H1 (cell line): ENCODE data around the gene HDC. TPM values are rescaled to one million over a fixed set of nuclear protein-coding genes. Genes with fewer than 3 reads are reported as not detected.

Source experiments
- CTCF ChIA-PET: fragments of 300-600 bp; sonication (Branson Sonifier 250); formaldehyde crosslinking; loops from one replicate; lab custom pipeline; 2021; ENCODE audit not compliant: partially characterized antibody; lab: Charles Lee
- POLR2A ChIA-PET: fragments of 300-600 bp; sonication (Branson Sonifier 250); formaldehyde crosslinking; loops from one replicate; lab custom pipeline; 2021; ENCODE audit warnings: inconsistent platforms; ENCODE audit not compliant: partially characterized antibody; lab: Charles Lee
- DNase-seq, 2 experiments: peaks; one replicate each; pipeline versions ENCODE4 v3.0.0 to v3.0.0-alpha.2; 2010 to 2022; ENCODE audit warnings: low spot score in 2 of 2, low read depth in 1 of 2, mixed read lengths in 1 of 2
- FAIRE-seq: peaks from 2 replicates; lab custom pipeline; 2011; peaks lifted over from hg19 to GRCh38; lab: Jason Lieb, UNC
- H2AFZ ChIP-seq: 2 replicates; pipeline ENCODE4 v1.8.1; 2012; ENCODE audit warnings: low read length, inconsistent platforms
- H2AK5ac ChIP-seq: 2 replicates; pipeline ENCODE4 v1.6.1; 2013; ENCODE audit warnings: low read depth, low read length
- H2BK120ac ChIP-seq: replicated peaks from 2 replicates; pipeline ENCODE3; 2013; ENCODE audit warnings: low read depth, low read length, inconsistent platforms
- H2BK12ac ChIP-seq: 2 replicates; pipeline ENCODE4 v1.6.1; 2013; ENCODE audit warnings: low read depth, low read length
- H2BK15ac ChIP-seq: 2 replicates; pipeline ENCODE4 v1.6.1; 2013; ENCODE audit warnings: low read length
- H2BK20ac ChIP-seq: 2 replicates; pipeline ENCODE4 v1.6.1; 2013; ENCODE audit warnings: low read length
- H2BK5ac ChIP-seq: 2 replicates; pipeline ENCODE4 v1.6.1; 2013; ENCODE audit warnings: low read depth, low read length
- H3K14ac ChIP-seq: 2 replicates; pipeline ENCODE4 v1.6.1; 2013; ENCODE audit warnings: inconsistent platforms; ENCODE audit not compliant: insufficient read length
- H3K18ac ChIP-seq: 2 replicates; pipeline ENCODE4 v1.6.1; 2013; ENCODE audit warnings: low read length; ENCODE audit errors: extremely low read depth
- H3K23ac ChIP-seq: 2 replicates; pipeline ENCODE4 v1.6.1; 2013; ENCODE audit warnings: inconsistent platforms; ENCODE audit not compliant: insufficient read length
- H3K23me2 ChIP-seq: 2 replicates; pipeline ENCODE4 v1.6.1; 2013; ENCODE audit warnings: low read depth, low read length
- H3K27ac ChIP-seq: 2 replicates; pipeline ENCODE4 v1.6.1; 2011; ENCODE audit warnings: low read depth, low read length, inconsistent platforms
- H3K27me3 ChIP-seq, 4 experiments: replicated peaks in 1 of 4; 1 replicate in 1 of 4; 2 replicates in 3 of 4; pipeline versions ENCODE4 v1.6.1 to v1.8.1; 2011 to 2013; ENCODE audit warnings: low read length in 3 of 4, mild to moderate bottlenecking in 3 of 4, inconsistent platforms in 2 of 4, mixed read lengths in 2 of 4, moderate library complexity in 1 of 4; ENCODE audit not compliant: control insufficient read depth in 3 of 4, insufficient read depth in 3 of 4; ENCODE audit errors: extremely low read depth in 1 of 4
- H3K36me3 ChIP-seq, 4 experiments: 2 replicates each; pipeline versions ENCODE4 v1.6.1 to v1.8.1; 2011 to 2013; ENCODE audit warnings: mild to moderate bottlenecking in 4 of 4, low read length in 3 of 4, moderate library complexity in 2 of 4, control low read depth in 1 of 4, inconsistent platforms in 1 of 4; ENCODE audit not compliant: insufficient read depth in 4 of 4, control insufficient read depth in 2 of 4
- H3K4ac ChIP-seq: replicated peaks from 2 replicates; pipeline ENCODE3; 2013; ENCODE audit warnings: low read length, low read depth, mixed read lengths, inconsistent platforms; ENCODE audit not compliant: insufficient read length
- H3K4me1 ChIP-seq, 4 experiments: replicated peaks in 1 of 4; 1 replicate in 1 of 4; 2 replicates in 3 of 4; pipeline versions ENCODE4 v1.6.1 to v1.8.1; 2011 to 2013; ENCODE audit warnings: low read length in 3 of 4, inconsistent platforms in 2 of 4, mixed read lengths in 1 of 4; ENCODE audit not compliant: insufficient read depth in 4 of 4, control insufficient read depth in 3 of 4
- H3K4me2 ChIP-seq, 2 experiments: 2 replicates each; pipeline versions ENCODE4 v1.6.1 to v1.8.1; 2011 to 2013; ENCODE audit warnings: low read depth in 2 of 2, low read length in 2 of 2, control low read depth in 1 of 2, inconsistent platforms in 1 of 2, mild to moderate bottlenecking in 1 of 2; ENCODE audit not compliant: insufficient read depth in 1 of 2
- H3K4me3 ChIP-seq, 4 experiments: fragments of 200-600, 300-600 bp in 1 of 4; sonication (generic), shearing (Covaris generic), sonication (Bioruptor Twin) in 1 of 4; 2 replicates each; pipeline versions ENCODE4 v1.5.1 to v1.8.1; 2011 to 2016; ENCODE audit warnings: low read length in 4 of 4, low read depth in 3 of 4, control low read depth in 2 of 4, inconsistent platforms in 2 of 4, mild to moderate bottlenecking in 2 of 4, mixed read lengths in 1 of 4, moderate library complexity in 1 of 4; ENCODE audit not compliant: insufficient read depth in 2 of 4; ENCODE audit errors: extremely low read depth in 1 of 4
- H3K56ac ChIP-seq: replicated peaks from 2 replicates; pipeline ENCODE3; 2013; ENCODE audit warnings: low read depth, mild to moderate bottlenecking, mixed read lengths, low read length, inconsistent platforms; ENCODE audit not compliant: insufficient read length
- H3K79me1 ChIP-seq: 2 replicates; pipeline ENCODE4 v1.6.1; 2013; ENCODE audit warnings: low read depth, low read length, control low read depth
- H3K79me2 ChIP-seq, 2 experiments: 2 replicates each; pipeline versions ENCODE4 v1.6.1 to v1.8.1; 2012 to 2013; ENCODE audit warnings: low read length in 2 of 2, mild to moderate bottlenecking in 2 of 2, inconsistent platforms in 1 of 2; ENCODE audit not compliant: insufficient read depth in 2 of 2, control insufficient read depth in 1 of 2
- H3K9ac ChIP-seq, 4 experiments: replicated peaks in 1 of 4; 1 replicate in 1 of 4; 2 replicates in 3 of 4; pipeline versions ENCODE4 v1.6.1 to v1.8.1; 2011 to 2013; ENCODE audit warnings: low read depth in 3 of 4, low read length in 3 of 4, control low read depth in 2 of 4, mild to moderate bottlenecking in 2 of 4, moderate library complexity in 2 of 4, inconsistent platforms in 1 of 4; ENCODE audit errors: extremely low read depth in 1 of 4
- H3K9me3 ChIP-seq, 2 experiments: 2 replicates each; pipeline versions ENCODE4 v1.6.1 to v1.8.1; 2012 to 2013; ENCODE audit warnings: mild to moderate bottlenecking in 2 of 2, moderate library complexity in 2 of 2, control low read depth in 1 of 2, inconsistent platforms in 1 of 2, low read depth in 1 of 2, low read length in 1 of 2, mixed read lengths in 1 of 2; ENCODE audit not compliant: insufficient read depth in 2 of 2
- H4K20me1 ChIP-seq, 2 experiments: replicated peaks in 1 of 2; 2 replicates each; pipeline versions ENCODE3 to v1.8.1; 2011 to 2013; ENCODE audit warnings: inconsistent platforms in 2 of 2, low read length in 2 of 2, mild to moderate bottlenecking in 1 of 2; ENCODE audit not compliant: insufficient read depth in 2 of 2, control insufficient read depth in 1 of 2
- H4K5ac ChIP-seq: 2 replicates; pipeline ENCODE4 v1.6.1; 2013; ENCODE audit warnings: low read length, low read depth, mixed read lengths, inconsistent platforms; ENCODE audit not compliant: insufficient read length
- H4K8ac ChIP-seq: 2 replicates; pipeline ENCODE4 v1.8.0; 2013; ENCODE audit warnings: mild to moderate bottlenecking, moderate library complexity, low read length, inconsistent platforms; ENCODE audit not compliant: insufficient read depth; ENCODE audit errors: extremely low read depth
- H4K91ac ChIP-seq: replicated peaks from 2 replicates; pipeline ENCODE3; 2013; ENCODE audit warnings: low read length, mixed read lengths, inconsistent platforms; ENCODE audit not compliant: insufficient read length
- CBX5 ChIP-seq: fragments of 300-800, 300-1000 bp; sonication (generic); IDR thresholded peaks from 2 replicates; pipeline ENCODE4 v1.7.1; 2016; ENCODE audit warnings: antibody characterized with exemption, low read length, low read depth
- GTF2F1 ChIP-seq: IDR thresholded peaks from 2 replicates; pipeline ENCODE4 v1.6.1; 2012; ENCODE audit warnings: low read depth, low read length, improper control_type of control experiment, borderline replicate concordance
- JUND ChIP-seq: IDR thresholded peaks from 2 replicates; pipeline ENCODE4 v1.6.1; 2011; ENCODE audit warnings: mild to moderate bottlenecking, improper control_type of control experiment, low read length
- KDM4A ChIP-seq: IDR thresholded peaks from one replicate; pipeline ENCODE4 v1.7.1; 2012; ENCODE audit warnings: low read depth, mild to moderate bottlenecking, moderate library complexity, low read length, inconsistent platforms; ENCODE audit not compliant: severe bottlenecking
- KDM5A ChIP-seq: fragments of 200-600 bp; IDR thresholded peaks from 2 replicates; pipeline ENCODE4 v1.7.1; 2012; ENCODE audit warnings: mild to moderate bottlenecking, low read length, inconsistent platforms, mixed read lengths
- NRF1 ChIP-seq: IDR thresholded peaks from 2 replicates; pipeline ENCODE4 v1.6.1; 2011; ENCODE audit warnings: mild to moderate bottlenecking, low read depth, low read length, improper control_type of control experiment
- SAP30 ChIP-seq: fragments of 300-600 bp; sonication (generic); IDR thresholded peaks from 2 replicates; pipeline ENCODE4 v1.7.1; 2012; ENCODE audit warnings: low read length, moderate library complexity, mild to moderate bottlenecking, inconsistent platforms; ENCODE audit not compliant: insufficient read depth, insufficient replicate concordance
- SIN3A ChIP-seq, 2 experiments: IDR thresholded peaks in 1 of 2; conservative IDR thresholded peaks in 1 of 2; 2 replicates each; pipeline ENCODE4 v1.6.1; 2011 to 2012; ENCODE audit warnings: low read length in 2 of 2, improper control_type of control experiment in 1 of 2, low read depth in 1 of 2, mild to moderate bottlenecking in 1 of 2
- SIX5 ChIP-seq: IDR thresholded peaks from 2 replicates; pipeline ENCODE4 v1.6.1; 2011; ENCODE audit warnings: mild to moderate bottlenecking, low read depth, low read length
- TAF7 ChIP-seq: optimal IDR thresholded peaks from 2 replicates; pipeline ENCODE3; 2011; ENCODE audit warnings: low read depth, mild to moderate bottlenecking, inconsistent platforms, low read length, moderate library complexity, borderline replicate concordance
- whole genome bisulfite sequencing, 2 experiments: shearing (Covaris generic) in 1 of 2; methylation state at CpG; one replicate each; pipeline versions ENCODE4 v1.1.6 to v1.1.7; 2013 to 2015; ENCODE audit warnings: low lambda C conversion rate in 2 of 2, mixed read lengths in 2 of 2, inconsistent platforms in 1 of 2, low coverage in 1 of 2, missing lambda C conversion rate in 1 of 2; ENCODE audit not compliant: insufficient replicate concordance in 2 of 2, insufficient coverage in 1 of 2, insufficient read length in 1 of 2; ENCODE audit errors: extremely low coverage in 1 of 2, missing lambda C conversion rate in 1 of 2; 5-methylcytosine and 5-hydroxymethylcytosine counted together
- polyA plus RNA-seq, 7 experiments: library from polyadenylated mRNA; depleted of rRNA in 3 of 7; stranded (reverse) in 5 of 7; unstranded in 2 of 7; fragments of >200 nt in 5 of 7; fragments of 200-250 nt in 2 of 7; gene quantifications; 1 replicate in 5 of 7; 2 replicates in 1 of 7; 4 replicates in 1 of 7; pipeline versions ENCODE4 v1.2.1 to v1.2.3, GENCODE V29; 2011 to 2013; ENCODE audit warnings: missing spikeins in 2 of 7, mixed read lengths in 2 of 7
- total RNA-seq: library from RNA; stranded (reverse); fragmentation: NEBNext Ultra II Directional; extraction: Animal tissue kit (Norgen Biotek cat#: 25700); gene quantifications from 2 replicates; pipeline ENCODE4 v1.2.1, GENCODE V29; 2021
- TF ChIP-seq, protein P1 (sequence below): IDR thresholded peaks from 2 replicates; pipeline ENCODE4 v1.6.1; 2011; ENCODE audit warnings: low read depth, mild to moderate bottlenecking, low read length; ENCODE audit not compliant: insufficient read depth

HDC gene
- total and polyA plus RNA-seq, 2 of the 8 experiments (the other 6 are each of a cell fraction or from before 2014, with no cell fraction given), result 0.20 to 0.22 TPM

DNA sequence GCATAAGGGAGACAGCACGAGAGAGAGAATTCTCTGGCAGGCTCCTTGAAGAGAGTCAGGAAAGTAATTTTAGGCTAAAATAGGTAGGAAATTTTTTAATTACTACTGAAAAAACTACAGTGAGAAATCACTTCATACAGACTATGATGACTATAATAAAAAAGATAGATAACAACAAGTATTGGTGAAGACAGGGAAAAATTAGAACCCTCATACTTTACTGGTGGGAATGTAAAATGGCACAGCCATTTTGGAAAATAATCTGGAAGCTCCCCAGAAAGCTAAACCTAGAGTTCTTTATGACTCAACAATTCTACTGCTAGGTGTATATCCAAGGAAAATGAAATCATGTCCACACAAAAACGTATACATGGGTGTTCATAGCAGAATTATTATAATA lies 2.1 kb upstream of the HDC start:
- H3K9ac ChIP-seq, result no peak overlapping the region

More for the DNA sequence above, 2.1 kb upstream of the HDC start:
- H3K23me2 ChIP-seq, result no peaks in the 10 kb centered on the region
- no peak overlapping the region for H2BK5ac ChIP-seq
- no peak overlapping the region for H3K23ac ChIP-seq
- H2BK20ac ChIP-seq, result no peak overlapping the region
- no peak overlapping the region for H2AFZ ChIP-seq
- peaks cover 0 to 4% (median 1%) of the 10 kb centered on the region in 4 experiments; a peak in 3 of 7 replicates for H3K4me1 ChIP-seq
- no peak overlapping the region for H4K8ac ChIP-seq
- no peak overlapping the region for H2BK15ac ChIP-seq
- H3K9me3 ChIP-seq, result no peaks in the 10 kb centered on the region
- no peaks in the 10 kb centered on the region for H3K27me3 ChIP-seq
- H2AK5ac ChIP-seq, result no peak overlapping the region
- no peak overlapping the region for H2BK12ac ChIP-seq
- H4K20me1 ChIP-seq, result no peaks in the 10 kb centered on the region
- H3K4me2 ChIP-seq, result no peak overlapping the region
- no peak overlapping the region for H3K56ac ChIP-seq
- no peak overlapping the region for H3K4me3 ChIP-seq
- no peak overlapping the region for H3K4ac ChIP-seq
- DNase-seq (no peak), FAIRE-seq (no peak)
- POLR2A ChIA-PET, result no interaction called here
- H2BK120ac ChIP-seq, result no peak overlapping the region
- H3K27ac ChIP-seq, result no peak overlapping the region
- no peaks in the 10 kb centered on the region for H3K79me2 ChIP-seq
- CTCF ChIA-PET, result no interaction called here
- no peak for TF ChIP-seq SIX5
- TF ChIP-seq NRF1, result no peak
- no peak for TF ChIP-seq SIN3A (conservative IDR thresholded peaks at IDR 0.05 in 1 of 2, IDR thresholded peaks at IDR 0.05 in 1 of 2; ENCODE audit: low read depth in 1 of 2, low read length in 2 of 2)
- TF ChIP-seq KDM4A, result no peak
- TF ChIP-seq GTF2F1, result no peak
- TF ChIP-seq TAF7, result no peak
- no peak for TF ChIP-seq SAP30
- no peak for TF ChIP-seq JUND
- TF ChIP-seq, protein P1, sequence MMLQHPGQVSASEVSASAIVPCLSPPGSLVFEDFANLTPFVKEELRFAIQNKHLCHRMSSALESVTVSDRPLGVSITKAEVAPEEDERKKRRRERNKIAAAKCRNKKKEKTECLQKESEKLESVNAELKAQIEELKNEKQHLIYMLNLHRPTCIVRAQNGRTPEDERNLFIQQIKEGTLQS, result no peak
- TF ChIP-seq CBX5, result no peak
- TF ChIP-seq KDM5A, result no peak
- TF ChIP-seq, all 59 proteins: peak for 0
- Histone ChIP-seq H3K79me1 (no peaks in the 10 kb centered on the region), H3K18ac (no peak overlapping the region), H3K36me3 (no peaks in the 10 kb centered on the region), H4K91ac (no peak overlapping the region), H3K14ac (no peak overlapping the region), H4K5ac (no peak overlapping the region)
- 84% methylated on average over 2 of the region's 2 CpGs; no CpG with 5 or more reads in 1 of the 2 experiments for WGBS, 2 experiments
